GM23248 (cell line): ENCODE data around the gene SEMA6B. TPM values are rescaled to one million over a fixed set of nuclear protein-coding genes. Genes with fewer than 3 reads are reported as not detected.

Source experiments
- DNase-seq: peaks from one replicate; pipeline ENCODE4 v3.0.0-alpha.2; 2015
- H2AFZ ChIP-seq: fragments of 200-600 bp; sonication (generic); 2 replicates; pipeline ENCODE4 v1.6.1; 2016; ENCODE audit warnings: antibody characterized with exemption
- H3F3A ChIP-seq: fragments of 200-600 bp; sonication (generic); 2 replicates; pipeline ENCODE4 v1.6.1; 2016; ENCODE audit warnings: mild to moderate bottlenecking, antibody characterized with exemption, mixed run types; ENCODE audit not compliant: insufficient read depth
- H3K27ac ChIP-seq: fragments of 200-600 bp; sonication (generic); 2 replicates; pipeline ENCODE4 v1.5.1; 2016; ENCODE audit warnings: mild to moderate bottlenecking
- H3K27me3 ChIP-seq: fragments of 200-600 bp; sonication (generic); replicated peaks from 2 replicates; pipeline ENCODE4 v1.6.1; 2016; ENCODE audit warnings: mild to moderate bottlenecking; ENCODE audit not compliant: insufficient read depth
- H3K36me3 ChIP-seq: fragments of 200-600 bp; sonication (generic); 2 replicates; pipeline ENCODE4 v1.6.1; 2016; ENCODE audit warnings: low read depth, mild to moderate bottlenecking
- H3K4me1 ChIP-seq: fragments of 200-600 bp; sonication (generic); 2 replicates; pipeline ENCODE4 v1.6.1; 2016; ENCODE audit warnings: mild to moderate bottlenecking; ENCODE audit not compliant: insufficient read depth
- H3K4me2 ChIP-seq: fragments of 200-600 bp; sonication (generic); one replicate; pipeline ENCODE4 v1.6.1; 2016; ENCODE audit warnings: mild to moderate bottlenecking; ENCODE audit not compliant: unreplicated experiment
- H3K4me3 ChIP-seq: fragments of 200-600 bp; sonication (generic); 2 replicates; pipeline ENCODE4 v1.5.1; 2016; ENCODE audit warnings: mild to moderate bottlenecking
- H3K79me2 ChIP-seq: fragments of 200-600 bp; sonication (generic); 2 replicates; pipeline ENCODE4 v1.6.1; 2016; ENCODE audit warnings: mild to moderate bottlenecking; ENCODE audit not compliant: insufficient read depth
- H3K9ac ChIP-seq: fragments of 200-600 bp; sonication (generic); 2 replicates; pipeline ENCODE4 v1.6.1; 2016; ENCODE audit warnings: mild to moderate bottlenecking
- H3K9me2 ChIP-seq: fragments of 200-600 bp; sonication (generic); 2 replicates; pipeline ENCODE4 v1.6.1; 2016; ENCODE audit warnings: mixed run types, mild to moderate bottlenecking, moderate library complexity; ENCODE audit not compliant: insufficient read depth
- H3K9me3 ChIP-seq: fragments of 200-600 bp; sonication (generic); one replicate; pipeline ENCODE4 v1.6.1; 2017; ENCODE audit warnings: low read depth
- H4K20me1 ChIP-seq: fragments of 200-600 bp; sonication (generic); 2 replicates; pipeline ENCODE4 v1.6.0; 2016; ENCODE audit not compliant: insufficient read depth
- EZH2 ChIP-seq: fragments of 200-600 bp; sonication (generic); IDR thresholded peaks from 2 replicates; pipeline ENCODE4 v1.6.1; 2018; ENCODE audit warnings: antibody characterized with exemption, mild to moderate bottlenecking; ENCODE audit not compliant: insufficient read depth, poor library complexity, severe bottlenecking
- EZH2phosphoT487 ChIP-seq: fragments of 200-600 bp; sonication (generic); IDR thresholded peaks from 2 replicates; pipeline ENCODE4 v1.6.1; 2018; ENCODE audit warnings: antibody characterized with exemption, moderate library complexity, mild to moderate bottlenecking, low read depth; ENCODE audit not compliant: insufficient read depth
- WGBS, 2 experiments: methylation state at CpG; one replicate each; pipeline ENCODE4 v1.1.6; 2015 to 2017; ENCODE audit warnings: low lambda C conversion rate in 2 of 2, low coverage in 1 of 2; ENCODE audit errors: missing lambda C conversion rate in 2 of 2; 5-methylcytosine and 5-hydroxymethylcytosine counted together
- in situ Hi-C: fragments of 300-500 bp; cut with MboI; formaldehyde crosslinking; loops from 2 replicates; pipeline ENCODE4 v1.15.0; 2020
- polyA plus RNA-seq: library from polyadenylated mRNA; unstranded; fragments of >200 nt; fragmentation: Nextera tagmentation; extraction: Ambion mirVana; gene quantifications from 2 replicates; pipeline ENCODE4 v1.2.1, GENCODE V29; 2016
- total RNA-seq: library from RNA; depleted of rRNA; stranded (reverse); fragments of >200 nt; shearing (Covaris generic); gene quantifications from 2 replicates; pipeline ENCODE4 v1.2.3, GENCODE V29; 2014

SEMA6B gene
- total and polyA plus RNA-seq, 2 experiments from 2014 or later = not detected

GRCh38 chr19:4602915-4603314 is 43.4 kb upstream of the SEMA6B start:
- in situ Hi-C loops = no loop called here
- H3K9ac ChIP-seq = no peak overlapping the region
- H3K79me2 ChIP-seq = no peaks in the 10 kb centered on the region
- H3F3A ChIP-seq = no peaks in the 10 kb centered on the region
- peaks cover 23% of the 10 kb centered on the region for H3K27me3 ChIP-seq
- TF ChIP-seq EZH2 = no peak
- TF ChIP-seq EZH2phosphoT487 = no peak
- H3K4me2 ChIP-seq = no peak overlapping the region
- H3K4me3 ChIP-seq = no peak overlapping the region
- no peak overlapping the region for H3K27ac ChIP-seq
- H2AFZ ChIP-seq = no peak overlapping the region
- H3K4me1 ChIP-seq = no peaks in the 10 kb centered on the region
- no peaks in the 10 kb centered on the region for H3K9me3 ChIP-seq
- H3K9me2 ChIP-seq = no peaks in the 10 kb centered on the region
- H3K36me3 ChIP-seq = no peaks in the 10 kb centered on the region
- no peaks in the 10 kb centered on the region for H4K20me1 ChIP-seq
- 45% methylated on average over 1 of the region's 1 CpG; no CpG with 5 or more reads in 1 of the 2 experiments for WGBS, 2 experiments
- DNase-seq = no peak

DNA sequence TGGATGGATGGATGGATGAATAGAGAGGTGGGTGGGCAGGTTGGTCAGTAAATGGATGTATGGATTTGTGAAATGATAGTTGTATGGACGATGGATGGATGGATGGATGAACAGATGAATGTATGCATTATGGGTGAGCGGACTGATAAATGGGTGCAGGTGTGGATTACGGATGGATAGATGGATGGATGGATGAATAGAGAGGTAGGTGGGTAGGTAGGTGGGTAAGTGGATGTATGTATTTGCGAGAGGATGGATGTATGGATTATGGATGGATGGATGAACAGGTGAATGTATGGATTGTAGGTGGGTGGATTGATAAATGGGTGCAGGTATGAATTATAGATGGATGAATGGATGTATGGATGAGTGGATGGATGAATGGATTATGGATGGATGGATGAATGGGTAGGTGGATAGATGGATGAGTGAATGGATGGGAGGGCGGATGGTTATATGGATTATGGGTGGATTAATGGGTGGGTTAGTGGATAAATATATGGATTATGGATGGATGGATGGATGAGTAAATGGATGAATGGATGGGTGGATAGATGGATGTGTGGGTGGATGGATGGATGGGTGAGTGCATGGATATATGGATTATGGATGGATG is 42.8 kb upstream of the SEMA6B start:
- H3K4me3 ChIP-seq = no peak overlapping the region
- no peak overlapping the region for H3K4me2 ChIP-seq
- no peaks in the 10 kb centered on the region for H3K9me3 ChIP-seq
- no peaks in the 10 kb centered on the region for H3K9me2 ChIP-seq
- no peaks in the 10 kb centered on the region for H3K4me1 ChIP-seq
- no peak for TF ChIP-seq EZH2phosphoT487
- TF ChIP-seq EZH2 = no peak
- no peaks in the 10 kb centered on the region for H3K79me2 ChIP-seq
- no peaks in the 10 kb centered on the region for H3K36me3 ChIP-seq
- H3K27ac ChIP-seq = no peak overlapping the region
- H3K27me3 ChIP-seq = peaks cover 28% of the 10 kb centered on the region
- H3F3A ChIP-seq = no peaks in the 10 kb centered on the region
- no peaks in the 10 kb centered on the region for H4K20me1 ChIP-seq
- in situ Hi-C loops = no loop called here
- H2AFZ ChIP-seq = no peak overlapping the region
- DNase-seq = no peak
- 65 to 80% methylated on average over 5 of the region's 5 CpGs for WGBS, 2 experiments
- no peak overlapping the region for H3K9ac ChIP-seq

DNA sequence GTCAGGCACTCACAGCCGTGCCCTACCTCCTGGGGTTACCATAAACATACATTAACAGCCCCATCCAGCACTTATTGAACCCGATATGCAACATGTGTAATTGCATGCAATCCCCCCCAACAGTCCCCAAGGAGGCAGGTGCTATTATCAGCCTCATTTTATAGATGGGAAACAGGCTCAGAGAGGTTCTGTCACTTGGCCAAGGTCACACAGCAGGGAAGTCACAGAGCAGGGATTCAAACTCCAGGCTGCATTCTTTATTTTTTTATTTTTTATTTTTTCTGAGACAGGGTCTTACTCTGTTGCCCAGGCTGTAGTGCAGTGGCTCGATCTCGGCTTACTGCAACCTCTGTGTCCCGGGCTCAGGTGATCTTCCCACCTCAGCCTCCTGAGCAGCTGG is 41.4 kb upstream of the SEMA6B start:
- H3K4me2 ChIP-seq = no peak overlapping the region
- H3K36me3 ChIP-seq = no peaks in the 10 kb centered on the region
- H3K9ac ChIP-seq = no peak overlapping the region
- no peak for TF ChIP-seq EZH2phosphoT487
- no peak for TF ChIP-seq EZH2
- H3K4me1 ChIP-seq = no peaks in the 10 kb centered on the region
- no peaks in the 10 kb centered on the region for H3K9me3 ChIP-seq
- no peak overlapping the region for H2AFZ ChIP-seq
- peaks cover 37% of the 10 kb centered on the region for H3K27me3 ChIP-seq
- no peak overlapping the region for H3K4me3 ChIP-seq
- WGBS, 2 experiments = 50 to 53% methylated on average over 5 of the region's 5 CpGs
- H3K79me2 ChIP-seq = no peaks in the 10 kb centered on the region
- in situ Hi-C loops = no loop called here
- no peak overlapping the region for H3K27ac ChIP-seq
- no peaks in the 10 kb centered on the region for H3K9me2 ChIP-seq
- H3F3A ChIP-seq = no peaks in the 10 kb centered on the region
- no peaks in the 10 kb centered on the region for H4K20me1 ChIP-seq
- no peak for DNase-seq

- Histone ChIP-seq H3K4me1 (no peaks in the 10 kb centered on the region), H3F3A (no peaks in the 10 kb centered on the region), H3K9me2 (no peaks in the 10 kb centered on the region), H2AFZ (no peak overlapping the region), H3K4me2 (no peak overlapping the region), H3K4me3 (no peak overlapping the region), H4K20me1 (no peaks in the 10 kb centered on the region), H3K36me3 (no peaks in the 10 kb centered on the region), H3K27ac (no peak overlapping the region), H3K79me2 (no peaks in the 10 kb centered on the region), H3K9me3 (no peaks in the 10 kb centered on the region), H3K27me3 (peaks cover 37% of the 10 kb centered on the region), H3K9ac (no peak overlapping the region)
- in situ Hi-C loops = no loop called here
- TF ChIP-seq EZH2 = no peak
- TF ChIP-seq EZH2phosphoT487 = no peak
- 73 to 77% methylated on average over 10 of the region's 10 CpGs for WGBS, 2 experiments
- DNase-seq = no peak
These were observed 40.6 kb upstream of the SEMA6B start for GRCh38 chr19:4600082-4600481.
